ENCODE measurements around the gene FCHSD2.

DNA sequence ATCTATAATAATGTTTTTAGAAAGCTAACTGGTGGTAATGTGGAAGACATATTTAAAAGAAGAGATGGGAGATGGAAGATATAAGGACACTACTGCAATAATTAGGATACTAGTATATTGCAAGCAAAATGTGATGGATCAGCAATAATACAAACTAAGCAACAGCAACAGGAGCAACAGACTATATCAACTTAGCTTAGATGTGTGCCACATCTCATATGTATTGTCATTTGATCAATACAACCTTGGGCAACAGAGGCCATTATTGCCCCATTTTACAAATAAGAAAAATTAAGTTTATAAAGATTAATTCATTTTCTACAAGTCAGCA, 4.2 kb downstream of the FCHSD2 start:
- TF ChIP-seq EZH2 (IDR thresholded peaks at IDR 0.05; ENCODE audit: low read length): no peak
- TF ChIP-seq, protein P1, sequence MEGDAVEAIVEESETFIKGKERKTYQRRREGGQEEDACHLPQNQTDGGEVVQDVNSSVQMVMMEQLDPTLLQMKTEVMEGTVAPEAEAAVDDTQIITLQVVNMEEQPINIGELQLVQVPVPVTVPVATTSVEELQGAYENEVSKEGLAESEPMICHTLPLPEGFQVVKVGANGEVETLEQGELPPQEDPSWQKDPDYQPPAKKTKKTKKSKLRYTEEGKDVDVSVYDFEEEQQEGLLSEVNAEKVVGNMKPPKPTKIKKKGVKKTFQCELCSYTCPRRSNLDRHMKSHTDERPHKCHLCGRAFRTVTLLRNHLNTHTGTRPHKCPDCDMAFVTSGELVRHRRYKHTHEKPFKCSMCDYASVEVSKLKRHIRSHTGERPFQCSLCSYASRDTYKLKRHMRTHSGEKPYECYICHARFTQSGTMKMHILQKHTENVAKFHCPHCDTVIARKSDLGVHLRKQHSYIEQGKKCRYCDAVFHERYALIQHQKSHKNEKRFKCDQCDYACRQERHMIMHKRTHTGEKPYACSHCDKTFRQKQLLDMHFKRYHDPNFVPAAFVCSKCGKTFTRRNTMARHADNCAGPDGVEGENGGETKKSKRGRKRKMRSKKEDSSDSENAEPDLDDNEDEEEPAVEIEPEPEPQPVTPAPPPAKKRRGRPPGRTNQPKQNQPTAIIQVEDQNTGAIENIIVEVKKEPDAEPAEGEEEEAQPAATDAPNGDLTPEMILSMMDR (optimal IDR thresholded peaks at IDR 0.05 in 1 of 3, IDR thresholded peaks at IDR 0.05 in 1 of 3, conservative IDR thresholded peaks at IDR 0.05 in 1 of 3; ENCODE audit: extremely low read depth in 1 of 3, insufficient read depth in 2 of 3, low read length in 3 of 3): no peak
